Inflammatory macrophage treated with lipopolysaccharide for 4 hours (primary cell): ENCODE measurements around the gene SPATS1.

Experiments used
- DNase-seq: peaks from one replicate; pipeline ENCODE4 v3.0.0-alpha.2; 2020

The SPATS1 gene

GRCh38 chr6:44342489-44342888 lies at the start of gene SPATS1:
Gene SPATS1 (plus strand): TSS chr6:44342650. CDS start chr6:44343096, 446 bp downstream.
- DNase-seq: no peak

GRCh38 chr6:44292661-44293365 lies 49.6 kb upstream of the SPATS1 start:
- DNase-seq: no peak

- DNase-seq: no peak
Measured at GRCh38 chr6:44294832-44295791, 47.3 kb upstream of the SPATS1 start.

GRCh38 chr6:44297063-44298038 lies 45.1 kb upstream of the SPATS1 start:
- DNase-seq: no peak

GRCh38 chr6:44298055-44298803 lies 44.2 kb upstream of the SPATS1 start:
- DNase-seq: no peak

GRCh38 chr6:44298864-44299263 lies 43.6 kb upstream of the SPATS1 start:
- no peak for DNase-seq

GRCh38 chr6:44300292-44300823 lies 42.1 kb upstream of the SPATS1 start:
- DNase-seq: no peak

GRCh38 chr6:44301106-44301505 lies 41.3 kb upstream of the SPATS1 start:
- DNase-seq: no peak

- DNase-seq: no peak
Measured at GRCh38 chr6:44301782-44302564, 40.5 kb upstream of the SPATS1 start.

GRCh38 chr6:44302856-44303255 lies 39.6 kb upstream of the SPATS1 start:
- DNase-seq: no peak

- DNase-seq: no peak
Measured at GRCh38 chr6:44303842-44304241, 38.6 kb upstream of the SPATS1 start.

GRCh38 chr6:44304282-44305199 lies 37.9 kb upstream of the SPATS1 start:
- DNase-seq: peak; percentile 49

GRCh38 chr6:44305200-44305725 lies 37.2 kb upstream of the SPATS1 start:
- no peak for DNase-seq

- no peak for DNase-seq
Measured at GRCh38 chr6:44306710-44307109, 35.7 kb upstream of the SPATS1 start.

GRCh38 chr6:44307217-44307616 lies 35.2 kb upstream of the SPATS1 start:
- no peak for DNase-seq

- DNase-seq: no peak
Measured at GRCh38 chr6:44309092-44309491, 33.4 kb upstream of the SPATS1 start.

GRCh38 chr6:44309631-44310030 lies 32.8 kb upstream of the SPATS1 start:
- no peak for DNase-seq

- no peak for DNase-seq
Measured at GRCh38 chr6:44310241-44310640, 32.2 kb upstream of the SPATS1 start.

- DNase-seq: no peak
Measured at GRCh38 chr6:44311304-44311703, 31.1 kb upstream of the SPATS1 start.
